Activated CD4-positive, alpha-beta T cell treated with anti-CD3 and anti-CD28 coated beads, Interleukin-10, Interleukin-2, amounts not matched to agents 100 ng/mL and 50 ng/mL, durations not matched to agents 16 hours and 8 hours (primary cell): ENCODE results near the gene TLR8.

Experiments used
- DNase-seq: peaks from one replicate; pipeline ENCODE4 v3.0.0-alpha.2; 2020

The TLR8 gene

DNA sequence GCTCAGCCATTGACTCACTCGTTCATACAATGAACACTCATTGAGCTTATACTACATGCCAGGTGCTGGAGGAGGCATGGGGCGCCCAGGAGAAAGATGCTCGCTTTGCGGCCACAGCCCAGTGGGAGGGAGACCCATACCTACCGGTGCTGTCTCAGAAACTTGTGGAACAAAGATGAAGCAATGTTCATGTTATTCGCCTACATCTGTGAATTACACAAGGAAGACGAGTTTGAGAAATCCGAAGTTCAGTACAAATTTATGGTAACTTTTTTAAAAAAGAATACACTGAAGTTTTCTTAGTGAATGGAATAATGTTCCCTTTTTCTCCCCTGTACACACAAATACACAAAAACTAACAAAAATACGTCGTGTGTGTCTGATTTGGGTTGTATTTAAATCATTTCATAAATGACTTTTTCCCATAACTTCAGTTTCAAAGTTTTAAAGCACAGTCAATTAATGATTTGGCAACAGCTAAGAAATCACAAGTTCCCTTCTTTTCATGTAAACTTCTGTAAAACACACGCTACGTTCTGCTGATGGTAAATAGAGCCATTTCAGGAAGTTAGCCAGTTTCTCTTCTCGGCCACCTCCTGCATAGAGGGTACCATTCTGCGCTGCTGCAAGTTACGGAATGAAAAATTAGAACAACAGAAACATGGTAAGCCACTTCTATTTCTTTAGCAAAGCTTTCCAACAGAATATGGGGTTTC is at the start of gene TLR8:
TLR8 (plus strand) TSS at position 575 of the 716 bp plus-strand sequence; CDS start at position 662, 87 bp downstream.
- no peak for DNase-seq

DNA sequence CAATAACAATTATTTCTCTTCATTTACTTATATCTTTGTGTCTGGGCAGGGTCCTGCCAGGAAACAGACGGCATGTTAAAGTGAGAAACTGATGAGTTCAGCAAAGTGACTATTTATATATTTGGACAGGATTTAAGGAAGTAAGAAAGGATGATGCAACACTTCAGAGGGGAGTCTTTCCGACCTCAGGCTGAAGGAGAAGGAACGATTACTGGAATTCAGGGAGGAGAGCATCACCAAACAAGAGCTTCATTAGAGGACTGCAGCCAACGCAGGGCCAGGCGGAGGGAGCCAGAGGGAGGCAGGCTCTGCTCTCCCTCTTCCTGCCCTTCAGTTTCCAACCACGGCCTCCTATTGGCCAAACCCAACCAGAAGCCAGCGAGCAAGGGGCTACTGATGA is 41.1 kb upstream of the TLR8 start:
- no peak for DNase-seq

DNA sequence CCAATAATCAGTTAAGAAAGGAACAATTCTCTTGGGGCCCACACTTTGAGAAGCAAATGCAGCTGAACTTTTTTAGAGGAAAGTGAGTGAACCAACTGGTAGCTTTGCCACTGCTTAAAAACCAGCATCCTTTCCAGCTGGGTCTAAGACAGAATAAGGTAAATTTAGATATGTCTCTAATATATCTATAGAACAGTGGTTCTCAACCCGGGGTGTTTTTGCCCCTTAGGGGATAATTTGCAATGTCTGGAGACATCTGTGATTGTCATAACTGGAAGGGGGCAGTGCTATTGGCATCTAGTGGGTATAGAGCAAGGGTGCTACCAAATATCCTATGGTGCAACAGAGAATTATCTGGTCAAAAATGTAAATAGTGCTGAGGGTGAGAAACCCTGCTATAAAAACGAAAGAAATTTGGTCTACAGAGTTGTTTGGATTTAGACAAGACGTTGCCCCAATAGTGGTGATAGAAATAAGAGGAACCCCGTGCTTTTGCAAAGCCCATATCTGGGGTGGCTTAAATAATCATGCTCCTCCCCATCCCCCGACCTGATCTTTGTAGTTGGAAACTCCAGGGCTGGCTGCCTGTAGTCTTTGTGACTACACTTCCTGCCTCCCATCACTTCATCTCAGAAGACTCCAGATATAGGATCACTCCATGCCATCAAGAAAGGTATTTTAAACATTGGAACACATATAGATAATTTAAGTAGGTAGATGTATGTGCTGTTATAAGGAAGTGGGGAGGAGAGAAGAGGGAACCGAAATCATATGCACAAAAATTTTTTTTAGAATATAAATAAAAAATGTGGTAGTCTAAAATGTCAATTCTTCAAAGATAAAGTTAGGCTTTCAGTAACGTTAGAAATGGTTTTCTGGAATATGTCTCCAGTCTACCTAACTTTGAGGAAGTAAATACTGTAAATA is 39.7 kb upstream of the TLR8 start, which contains the start of gene TLR7:
TLR7 (plus strand) TSS at position 622 of the 927 bp plus-strand sequence. CDS start 507 bp downstream, outside the sequence.
- no peak for DNase-seq

DNA sequence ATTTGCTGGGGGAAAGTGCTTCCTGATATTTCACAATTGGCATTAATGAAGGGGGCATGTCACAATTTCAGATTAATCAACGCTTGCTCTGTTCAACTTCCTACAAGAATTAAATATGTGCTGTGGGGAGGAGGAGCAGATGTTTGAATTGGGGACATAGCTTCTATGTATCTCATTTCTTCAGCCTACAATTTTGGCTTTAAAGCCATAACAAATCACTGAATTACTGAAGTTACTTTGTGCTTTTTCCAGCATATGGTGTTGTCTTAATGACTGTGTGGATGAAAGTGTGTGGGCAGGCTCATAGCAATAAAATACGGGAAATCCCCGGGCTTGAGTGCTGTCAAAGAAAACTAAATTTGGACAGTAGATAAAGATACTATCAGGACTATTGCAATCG is 38.7 kb upstream of the TLR8 start:
- DNase-seq = no peak

DNA sequence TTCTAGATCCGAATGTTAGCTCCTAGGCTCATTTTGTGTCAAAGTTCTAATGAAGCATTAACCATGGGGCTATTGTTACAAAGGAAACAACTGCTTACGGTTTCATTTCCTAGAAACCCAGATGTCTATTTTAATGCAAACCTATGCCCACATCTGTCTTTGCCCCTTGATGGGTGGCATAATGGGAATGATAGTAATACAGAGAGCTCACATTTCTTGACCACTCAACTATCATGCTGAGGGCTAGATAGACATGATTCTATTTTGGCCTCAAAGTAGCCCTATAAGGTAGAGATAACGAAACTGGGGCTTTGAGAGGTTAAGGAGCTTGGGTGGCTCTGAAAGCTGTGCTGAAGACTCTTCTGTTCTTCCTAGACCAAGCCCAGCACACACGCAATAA is 37.7 kb upstream of the TLR8 start:
- no peak for DNase-seq

DNA sequence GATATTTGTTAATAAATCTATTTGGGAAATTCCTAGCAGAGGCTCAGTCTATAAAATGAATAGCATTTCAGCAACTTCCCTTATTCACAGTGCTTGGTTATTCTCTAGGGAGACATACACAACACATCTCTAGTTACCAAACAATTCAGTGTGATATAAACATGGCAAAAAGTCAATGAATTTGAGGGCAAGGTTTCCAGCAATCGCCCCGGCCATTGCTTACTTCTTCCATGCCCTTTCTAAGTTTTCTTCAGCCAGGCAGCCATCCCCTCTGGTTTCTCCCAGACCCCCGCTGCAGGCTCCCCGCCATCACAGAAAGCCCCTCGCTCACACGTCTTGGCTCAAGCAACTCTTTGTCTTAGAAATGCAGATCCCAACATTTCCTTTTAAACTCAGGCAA is 35.2 kb upstream of the TLR8 start:
- no peak for DNase-seq

DNA sequence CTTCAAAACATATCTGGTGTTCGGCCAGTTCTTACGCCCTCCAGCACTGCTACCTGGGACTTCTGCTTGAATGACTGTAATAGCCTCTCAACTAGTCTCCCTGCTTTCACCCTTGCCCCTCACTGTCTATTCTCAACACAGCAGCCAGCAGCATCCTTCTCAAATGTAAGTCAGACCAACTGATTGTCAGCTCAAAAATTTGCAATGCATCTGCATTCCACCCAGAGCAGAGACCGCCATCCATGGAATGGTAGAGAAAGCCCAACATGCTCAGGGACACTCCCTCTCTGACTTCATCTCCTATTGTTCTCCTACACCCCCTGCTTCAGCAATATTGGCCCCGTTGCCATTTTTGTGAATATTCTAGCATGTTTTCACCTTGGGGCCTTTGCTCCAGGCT is 33.7 kb upstream of the TLR8 start:
- no peak for DNase-seq

DNA sequence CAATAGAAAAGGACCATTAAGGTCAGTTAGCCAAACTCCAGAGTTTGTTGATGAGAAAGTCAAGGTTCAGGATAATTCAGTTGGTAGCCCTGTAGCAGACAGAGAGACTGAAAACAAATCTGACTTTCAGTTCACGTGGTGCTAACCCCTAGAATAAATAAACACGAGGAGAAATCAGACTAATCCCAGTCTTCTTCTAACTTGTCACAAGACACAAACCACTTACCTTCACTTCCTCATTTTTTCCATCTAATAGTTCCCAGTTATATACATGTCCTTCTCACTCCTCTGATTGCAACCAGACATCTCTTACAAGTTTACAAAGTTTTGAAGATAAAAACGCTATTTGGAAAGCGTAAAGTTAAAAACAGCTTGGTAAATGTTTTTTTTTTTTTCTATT is 31.8 kb upstream of the TLR8 start:
- no peak for DNase-seq

DNA sequence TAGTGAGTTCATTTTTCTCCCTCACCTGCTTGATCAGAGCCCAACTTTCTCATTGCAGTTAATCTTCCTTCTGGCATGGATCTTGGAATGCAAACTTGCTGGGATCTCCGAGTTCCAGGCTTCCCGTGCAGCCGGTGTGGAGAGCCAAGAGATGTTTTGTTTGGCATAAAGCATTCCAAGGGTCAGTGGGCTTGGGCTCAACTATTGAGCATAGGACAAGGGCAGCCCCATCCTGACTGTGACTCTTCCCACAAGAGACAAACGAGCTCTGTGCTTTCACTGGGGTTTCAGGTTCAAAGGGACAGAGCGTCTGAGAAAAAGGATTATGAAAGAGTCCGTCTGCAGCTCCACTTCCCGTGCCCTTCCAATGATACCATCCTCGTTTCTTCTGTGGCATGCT is 29.0 kb upstream of the TLR8 start:
- DNase-seq = no peak

DNA sequence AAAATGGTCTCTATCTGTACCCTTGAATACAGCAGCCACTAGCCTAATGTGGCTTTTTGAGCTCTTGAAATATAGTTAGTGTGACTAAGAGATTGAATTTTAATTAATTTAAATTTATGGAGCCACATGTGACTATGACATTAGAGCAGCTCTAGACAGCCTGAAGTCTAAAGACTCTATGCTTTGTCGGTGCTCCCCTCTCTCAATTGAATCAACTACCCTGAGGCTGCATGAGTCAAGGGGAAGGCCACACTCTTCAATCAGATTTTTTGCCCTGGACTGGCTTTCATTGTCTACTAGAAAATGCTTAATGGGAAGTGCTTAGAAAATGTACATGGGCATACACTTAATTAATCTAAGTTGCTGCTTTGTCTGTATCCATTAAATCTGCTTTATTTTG is 27.9 kb upstream of the TLR8 start:
- no peak for DNase-seq

DNA sequence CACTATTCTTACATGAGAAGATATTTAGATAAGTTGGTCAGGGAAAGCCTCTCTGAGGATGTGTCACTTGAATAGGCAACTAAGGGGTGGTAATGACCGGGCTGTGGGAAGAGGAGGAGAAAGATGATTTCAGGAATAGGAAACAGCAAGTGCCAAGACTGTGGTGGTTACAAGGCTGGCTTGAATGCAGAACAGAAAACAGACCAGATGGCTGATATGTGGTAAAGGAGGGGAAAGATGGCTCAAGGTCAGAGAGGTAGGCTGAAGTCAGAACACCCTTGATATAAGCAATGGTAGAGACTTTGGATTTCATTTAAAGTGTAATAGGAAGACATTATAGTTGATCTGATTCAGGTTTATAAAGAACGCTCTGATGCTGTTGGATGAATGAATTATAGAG is 24.5 kb upstream of the TLR8 start:
- DNase-seq = no peak

DNA sequence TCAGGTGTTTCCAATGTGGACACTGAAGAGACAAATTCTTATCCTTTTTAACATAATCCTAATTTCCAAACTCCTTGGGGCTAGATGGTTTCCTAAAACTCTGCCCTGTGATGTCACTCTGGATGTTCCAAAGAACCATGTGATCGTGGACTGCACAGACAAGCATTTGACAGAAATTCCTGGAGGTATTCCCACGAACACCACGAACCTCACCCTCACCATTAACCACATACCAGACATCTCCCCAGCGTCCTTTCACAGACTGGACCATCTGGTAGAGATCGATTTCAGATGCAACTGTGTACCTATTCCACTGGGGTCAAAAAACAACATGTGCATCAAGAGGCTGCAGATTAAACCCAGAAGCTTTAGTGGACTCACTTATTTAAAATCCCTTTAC is 20.9 kb upstream of the TLR8 start:
- no peak for DNase-seq

DNA sequence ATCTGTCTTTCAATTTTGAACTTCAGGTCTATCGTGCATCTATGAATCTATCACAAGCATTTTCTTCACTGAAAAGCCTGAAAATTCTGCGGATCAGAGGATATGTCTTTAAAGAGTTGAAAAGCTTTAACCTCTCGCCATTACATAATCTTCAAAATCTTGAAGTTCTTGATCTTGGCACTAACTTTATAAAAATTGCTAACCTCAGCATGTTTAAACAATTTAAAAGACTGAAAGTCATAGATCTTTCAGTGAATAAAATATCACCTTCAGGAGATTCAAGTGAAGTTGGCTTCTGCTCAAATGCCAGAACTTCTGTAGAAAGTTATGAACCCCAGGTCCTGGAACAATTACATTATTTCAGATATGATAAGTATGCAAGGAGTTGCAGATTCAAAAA is 19.9 kb upstream of the TLR8 start:
- DNase-seq = no peak

DNA sequence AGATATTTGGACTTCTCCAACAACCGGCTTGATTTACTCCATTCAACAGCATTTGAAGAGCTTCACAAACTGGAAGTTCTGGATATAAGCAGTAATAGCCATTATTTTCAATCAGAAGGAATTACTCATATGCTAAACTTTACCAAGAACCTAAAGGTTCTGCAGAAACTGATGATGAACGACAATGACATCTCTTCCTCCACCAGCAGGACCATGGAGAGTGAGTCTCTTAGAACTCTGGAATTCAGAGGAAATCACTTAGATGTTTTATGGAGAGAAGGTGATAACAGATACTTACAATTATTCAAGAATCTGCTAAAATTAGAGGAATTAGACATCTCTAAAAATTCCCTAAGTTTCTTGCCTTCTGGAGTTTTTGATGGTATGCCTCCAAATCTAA is 19.3 kb upstream of the TLR8 start:
- DNase-seq = no peak

DNA sequence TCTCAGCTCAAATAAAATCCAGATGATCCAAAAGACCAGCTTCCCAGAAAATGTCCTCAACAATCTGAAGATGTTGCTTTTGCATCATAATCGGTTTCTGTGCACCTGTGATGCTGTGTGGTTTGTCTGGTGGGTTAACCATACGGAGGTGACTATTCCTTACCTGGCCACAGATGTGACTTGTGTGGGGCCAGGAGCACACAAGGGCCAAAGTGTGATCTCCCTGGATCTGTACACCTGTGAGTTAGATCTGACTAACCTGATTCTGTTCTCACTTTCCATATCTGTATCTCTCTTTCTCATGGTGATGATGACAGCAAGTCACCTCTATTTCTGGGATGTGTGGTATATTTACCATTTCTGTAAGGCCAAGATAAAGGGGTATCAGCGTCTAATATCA is 18.7 kb upstream of the TLR8 start:
- no peak for DNase-seq

DNA sequence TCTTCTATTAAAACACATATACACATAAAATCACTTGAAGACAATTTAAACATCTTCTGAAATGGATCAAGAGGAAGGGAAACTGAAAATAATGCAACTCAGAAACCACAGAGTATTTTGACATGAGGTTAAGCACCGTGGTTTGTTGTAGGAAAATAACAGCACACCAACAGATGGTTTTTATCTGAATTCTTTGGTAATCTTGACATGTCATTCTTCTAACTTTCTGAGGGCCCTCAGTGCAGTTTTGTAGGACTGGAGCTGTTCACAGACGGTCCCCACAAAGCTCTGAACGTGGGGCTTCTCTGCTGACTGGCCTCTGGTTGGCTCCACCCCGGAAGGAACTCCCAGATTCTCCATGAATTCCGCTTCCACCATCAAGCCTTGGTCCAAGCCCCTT is 16.0 kb upstream of the TLR8 start:
- DNase-seq = no peak

DNA sequence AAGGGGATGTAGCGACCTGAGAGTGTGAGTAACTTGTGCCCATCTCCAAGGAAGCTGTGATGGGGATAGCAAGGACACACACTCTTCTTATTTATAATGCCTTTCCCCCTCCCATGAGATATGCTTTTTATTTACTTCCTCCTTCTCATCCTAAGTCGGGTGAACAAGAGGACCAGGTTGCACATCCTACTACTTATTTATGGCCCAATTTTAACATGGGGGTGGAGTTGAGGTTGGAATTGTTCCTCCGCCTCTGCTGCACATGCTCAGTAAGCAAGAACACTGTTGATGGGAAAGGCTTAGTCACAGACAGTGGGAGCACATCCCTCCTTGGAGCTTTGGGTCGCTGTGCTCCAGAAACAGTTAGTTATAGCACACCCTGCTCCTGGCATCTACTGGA is 15.2 kb upstream of the TLR8 start:
- no peak for DNase-seq

DNA sequence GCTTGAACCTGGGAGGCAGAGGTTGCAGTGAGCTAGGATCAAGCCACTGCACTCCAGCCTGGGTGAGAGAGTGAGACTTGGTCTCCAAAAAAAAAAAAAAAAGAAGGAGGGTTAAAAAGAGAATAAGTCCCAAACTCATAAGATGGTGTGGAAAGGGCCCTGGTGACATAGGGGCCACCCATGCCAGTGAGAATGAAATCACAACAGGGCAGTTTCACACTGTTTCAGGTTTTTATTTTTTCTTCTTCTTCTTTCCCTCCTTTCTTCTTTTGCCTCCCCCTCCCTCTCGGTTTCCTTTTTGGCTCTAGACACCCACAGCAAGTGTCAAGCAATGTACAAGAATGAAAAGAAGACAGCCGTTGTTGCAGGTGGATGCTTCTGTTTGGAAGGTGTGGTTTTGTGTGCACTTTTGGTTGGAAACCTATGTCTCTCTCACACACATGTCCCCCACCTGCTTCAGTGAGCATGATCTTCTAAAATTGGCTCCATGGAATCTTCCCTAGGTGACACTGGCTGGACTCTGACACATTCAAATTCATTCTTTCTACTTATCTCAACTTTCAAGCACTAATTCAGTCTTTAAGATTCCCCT is 14.4 kb upstream of the TLR8 start:
- DNase-seq = no peak

DNA sequence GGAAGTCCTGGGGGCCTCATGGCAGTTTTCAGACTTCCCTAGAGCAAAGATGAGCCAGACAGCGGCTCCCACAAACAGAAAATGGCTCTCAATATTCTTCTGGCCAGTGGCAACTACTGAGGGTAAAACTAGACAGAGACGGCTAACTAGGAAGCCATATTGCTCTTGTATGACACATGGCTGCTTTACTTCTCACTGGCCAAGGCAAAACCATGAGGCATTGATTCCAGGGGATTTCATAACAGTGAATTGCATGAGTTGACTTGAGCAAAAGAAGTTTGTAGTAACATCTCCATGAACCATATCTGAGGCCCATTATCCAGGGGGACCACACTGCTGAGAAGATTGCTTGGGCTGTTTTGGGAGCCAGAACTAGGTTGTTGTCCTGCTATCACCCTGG is 13.7 kb upstream of the TLR8 start:
- no peak for DNase-seq

DNA sequence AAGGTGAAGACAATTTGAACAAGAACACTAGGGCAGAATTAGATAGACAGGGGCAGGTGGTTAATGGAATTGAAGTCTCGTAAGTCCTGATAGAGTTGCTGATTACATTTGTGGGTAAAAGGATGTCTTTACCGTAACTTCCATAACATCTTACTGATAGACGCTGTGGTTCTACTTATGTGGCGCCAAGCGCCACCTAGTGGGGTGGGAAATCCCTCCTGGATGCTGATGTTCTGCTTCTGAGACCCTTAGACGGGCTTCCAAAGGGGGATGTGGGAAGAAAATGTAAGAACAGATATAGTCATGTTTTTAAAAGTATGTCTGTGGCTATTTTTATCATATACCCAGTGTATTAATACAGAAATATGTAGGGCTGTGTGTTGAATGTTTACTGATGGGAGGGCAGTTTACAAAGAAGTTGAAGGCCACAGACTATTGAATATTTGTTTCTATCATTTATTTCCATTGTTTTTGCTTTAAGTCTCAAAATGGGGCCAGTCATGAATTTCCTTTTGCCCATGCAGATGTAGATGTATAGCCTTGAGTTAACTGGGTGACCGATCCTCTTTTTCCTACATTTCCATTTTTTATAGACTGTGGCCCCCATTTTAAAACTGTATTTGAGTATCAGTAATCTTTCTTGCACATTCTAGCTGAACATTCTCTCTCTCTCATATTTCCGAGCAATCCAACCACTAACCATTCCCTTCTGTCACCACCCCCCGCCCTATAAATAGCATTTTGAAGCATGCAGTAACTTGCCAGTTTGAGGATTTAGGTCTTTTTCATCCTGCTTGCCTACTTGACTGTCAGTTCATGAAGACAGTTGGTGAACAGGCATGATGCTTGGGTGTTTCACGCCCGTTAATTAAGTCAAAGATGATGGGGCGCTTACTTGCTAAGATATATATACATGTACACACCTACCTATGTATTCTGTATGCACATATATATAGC is 12.1 kb upstream of the TLR8 start:
- peak; percentile 40 for DNase-seq

DNA sequence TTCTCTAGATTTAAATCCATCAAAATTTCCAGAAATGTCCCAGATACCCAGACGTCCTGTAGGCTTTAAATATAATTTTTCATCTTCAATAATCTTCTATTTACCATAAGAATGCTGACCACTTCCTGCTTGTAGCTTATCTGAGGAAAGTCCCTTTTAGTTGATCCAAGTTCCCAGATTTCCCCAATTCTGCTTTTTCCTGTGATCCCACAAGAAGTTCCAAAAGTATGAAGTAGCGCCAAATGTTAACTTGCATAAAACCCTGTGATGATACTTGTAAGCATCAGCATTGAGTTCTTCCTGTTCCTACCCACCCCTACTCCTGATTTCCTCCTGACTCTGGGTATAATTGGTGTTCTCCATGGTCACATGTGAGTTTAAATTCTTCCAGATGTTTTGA is 10.6 kb upstream of the TLR8 start:
- DNase-seq = no peak

DNA sequence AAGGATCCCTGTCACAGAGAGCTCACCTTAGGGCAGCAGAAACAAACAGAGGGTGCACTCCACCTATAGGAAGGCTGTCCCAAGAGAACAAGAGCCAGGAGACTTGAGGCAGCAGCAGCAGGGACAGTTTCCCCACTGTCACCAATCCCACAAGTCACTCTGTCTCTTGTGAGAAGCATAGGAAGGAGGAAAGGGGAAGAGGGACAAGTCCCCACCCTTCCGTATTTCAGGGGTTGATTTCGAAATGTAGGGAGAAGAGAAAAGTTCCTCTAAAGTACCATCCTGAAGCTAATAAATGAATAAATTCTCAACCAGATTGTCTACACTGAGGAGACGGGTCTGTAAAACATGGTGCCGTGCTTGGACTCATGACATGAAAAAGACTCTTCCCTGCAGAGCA is 9.5 kb upstream of the TLR8 start:
- no peak for DNase-seq

DNA sequence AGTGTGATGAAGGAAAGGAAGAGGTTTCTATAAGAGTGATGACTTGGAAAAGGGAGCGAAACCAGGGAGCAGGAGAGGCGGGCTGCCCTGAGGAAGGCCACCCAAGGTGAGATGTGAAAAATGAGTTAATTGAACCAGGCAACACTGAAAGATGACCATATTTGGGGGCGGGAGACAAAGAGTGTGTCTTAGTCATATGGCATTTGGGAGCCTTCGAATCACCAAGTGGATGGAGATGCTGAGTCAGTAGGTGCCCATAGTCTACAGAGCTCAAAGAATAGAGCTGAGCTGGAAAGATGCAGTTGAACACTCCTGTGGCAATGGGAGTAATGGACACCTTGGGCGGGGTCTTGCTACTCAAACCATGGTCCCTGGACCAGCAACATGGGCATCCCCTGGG is 8.3 kb upstream of the TLR8 start:
- DNase-seq = no peak
